Activated CD4-positive, alpha-beta memory T cell treated with anti-CD3 and anti-CD28 coated beads for 36 hours (primary cell): Measurements from ENCODE around the gene MBNL1. TPM values are rescaled to one million over a fixed set of nuclear protein-coding genes. Genes with fewer than 3 reads are reported as not detected.

Experiments
- CTCF ChIA-PET: fragments of 350-600 bp; sonication (Branson Sonifier 250); formaldehyde crosslinking; loops from one replicate; lab custom pipeline; 2021; ENCODE audit warnings: antibody characterized with exemption, inconsistent platforms; lab: Charles Lee
- POLR2A ChIA-PET: fragments of 350-600 bp; sonication (Branson Sonifier 250); formaldehyde crosslinking; loops from one replicate; lab custom pipeline; 2021; ENCODE audit warnings: antibody characterized with exemption; lab: Charles Lee
- DNase-seq: peaks from one replicate; pipeline ENCODE4 v3.0.0-alpha.2; 2020
- H3K27ac Mint-ChIP-seq: one replicate; pipeline ENCODE4 v1.8.0; 2021; ENCODE audit warnings: mixed read lengths
- H3K27me3 Mint-ChIP-seq: one replicate; pipeline ENCODE4 v1.8.0; 2021; ENCODE audit warnings: mixed read lengths
- H3K36me3 Mint-ChIP-seq: one replicate; pipeline ENCODE4 v1.8.0; 2021; ENCODE audit warnings: mixed read lengths
- H3K4me1 Mint-ChIP-seq: one replicate; pipeline ENCODE4 v1.8.0; 2021; ENCODE audit warnings: low read depth, mixed read lengths
- H3K4me3 Mint-ChIP-seq: one replicate; pipeline ENCODE4 v1.8.0; 2021; ENCODE audit warnings: mild to moderate bottlenecking, mixed read lengths
- H3K9me3 Mint-ChIP-seq: one replicate; pipeline ENCODE4 v1.8.0; 2021; ENCODE audit warnings: mixed read lengths
- intact Hi-C: fragments of 100-400 bp; cut with micrococcal nuclease; formaldehyde crosslinking; loops from one replicate; pipeline ENCODE4 v1.15.1; 2023
- total RNA-seq, 2 experiments: library from RNA; stranded (reverse); gene quantifications; one replicate each; pipeline ENCODE4 v1.2.3, GENCODE V29; 2021

MBNL1 gene
- total RNA-seq, 2 experiments from 2014 or later = 290 to 302 TPM

DNA sequence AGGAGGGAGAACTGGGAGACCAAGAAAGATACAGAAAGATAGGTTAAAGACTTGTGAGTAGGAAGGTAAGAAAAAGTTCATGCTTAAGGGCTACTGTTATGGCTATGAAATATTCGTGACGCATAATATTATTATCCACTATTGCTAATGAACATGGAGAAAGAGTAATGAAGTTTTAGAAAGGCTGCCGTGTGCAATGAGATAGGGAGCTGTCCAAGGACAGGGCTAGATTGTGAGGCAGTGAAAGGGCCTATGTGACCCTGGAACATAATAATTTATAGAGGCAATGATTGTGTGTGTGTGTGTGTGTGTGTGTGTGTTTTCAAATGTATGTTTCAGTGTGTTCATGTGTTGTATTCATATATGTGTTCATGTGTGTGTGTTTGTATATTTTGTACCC is 27.7 kb downstream of the MBNL1 start:
- DNase-seq = no peak
- Mint-ChIP-seq H3K4me3 (peak overlapping the region; percentile 0), H3K36me3 (peaks cover 32% of the 10 kb centered on the region), H3K27ac (peak overlapping the region; percentile 40), H3K27me3 (no peaks in the 10 kb centered on the region), H3K4me1 (peaks cover 80% of the 10 kb centered on the region), H3K9me3 (no peaks in the 10 kb centered on the region)
- POLR2A ChIA-PET = interaction anchor here (1.8 kb wide), 1 partner anchor 11 kb away, joined by 9 read pairs; no protein-coding TSS in a partner anchor
- CTCF ChIA-PET = interaction anchor here (1.1 kb wide), 1 partner anchor 112 kb away, joined by 4 read pairs; no protein-coding TSS in a partner anchor
- intact Hi-C loops = no loop called here

- Mint-ChIP-seq H3K36me3 (peaks cover 36% of the 10 kb centered on the region), H3K27ac (peak overlapping the region; percentile 40), H3K27me3 (no peaks in the 10 kb centered on the region), H3K4me1 (peaks cover 80% of the 10 kb centered on the region), H3K4me3 (no peak overlapping the region), H3K9me3 (no peaks in the 10 kb centered on the region)
- POLR2A ChIA-PET = interaction anchor here (0.8 to 1.8 kb wide), 2 partner anchors 12 to 54 kb away, joined by 3 to 9 read pairs; no protein-coding TSS in a partner anchor
- intact Hi-C loops = no loop called here
- CTCF ChIA-PET = interaction anchor here (1.3 kb wide), 1 partner anchor 175 kb away, joined by 3 read pairs; no protein-coding TSS in a partner anchor
- no peak for DNase-seq
Measured at GRCh38 chr3:152296971-152297370, 28.2 kb downstream of the MBNL1 start.

GRCh38 chr3:152298393-152299248 is 29.9 kb downstream of the MBNL1 start:
- Mint-ChIP-seq H3K36me3 (peaks cover 37% of the 10 kb centered on the region), H3K9me3 (no peaks in the 10 kb centered on the region), H3K27ac (peak overlapping the region; percentile 90), H3K27me3 (no peaks in the 10 kb centered on the region), H3K4me1 (peaks cover 74% of the 10 kb centered on the region), H3K4me3 (peak overlapping the region; percentile 75)
- POLR2A ChIA-PET = interaction anchor here (0.7 to 2.9 kb wide), 8 partner anchors 8 to 95 kb away, joined by 3 to 13 read pairs (median 5); partner anchors contain the start of gene MBNL1
- DNase-seq = peak; percentile 59
- intact Hi-C loops = loop anchor here (1.0 to 2.0 kb wide), 3 partner anchors 12 to 30 kb away; partner anchors contain the start of gene MBNL1
- CTCF ChIA-PET = interaction anchor here (1.1 to 1.3 kb wide), 3 partner anchors 145 to 227 kb away, joined by 3 to 4 read pairs (median 4); no protein-coding TSS in a partner anchor

GRCh38 chr3:152299249-152299976 is 30.7 kb downstream of the MBNL1 start:
- DNase-seq = peak; percentile 40
- Mint-ChIP-seq H3K27me3 (no peaks in the 10 kb centered on the region), H3K4me3 (peak overlapping the region; percentile 75), H3K36me3 (peaks cover 37% of the 10 kb centered on the region), H3K27ac (peak overlapping the region; percentile 90), H3K9me3 (no peaks in the 10 kb centered on the region), H3K4me1 (peaks cover 78% of the 10 kb centered on the region)
- intact Hi-C loops = loop anchor here (1.0 to 2.0 kb wide), 2 partner anchors 15 to 31 kb away; partner anchors contain the start of gene MBNL1
- ChIA-PET CTCF (interaction anchor here (0.7 to 0.8 kb wide), 2 partner anchors 10 to 29 kb away, joined by 3 read pairs; no protein-coding TSS in a partner anchor), POLR2A (interaction anchor here (0.7 to 2.9 kb wide), 9 partner anchors 9 to 96 kb away, joined by 3 to 13 read pairs (median 4); partner anchors contain the start of gene MBNL1)

- ChIA-PET CTCF (interaction anchor here (0.7 to 0.8 kb wide), 2 partner anchors 9 to 29 kb away, joined by 3 read pairs; no protein-coding TSS in a partner anchor), POLR2A (interaction anchor here (0.7 to 2.9 kb wide), 7 partner anchors 9 to 87 kb away, joined by 3 to 13 read pairs (median 6); partner anchors contain the start of gene MBNL1)
- Mint-ChIP-seq H3K27ac (peak overlapping the region; percentile 90), H3K4me3 (peak overlapping the region; percentile 75), H3K4me1 (peaks cover 82% of the 10 kb centered on the region), H3K27me3 (no peaks in the 10 kb centered on the region), H3K36me3 (peaks cover 37% of the 10 kb centered on the region), H3K9me3 (no peaks in the 10 kb centered on the region)
- intact Hi-C loops = no loop called here
- no peak for DNase-seq
Measured at GRCh38 chr3:152300029-152300731, 31.5 kb downstream of the MBNL1 start.

DNA sequence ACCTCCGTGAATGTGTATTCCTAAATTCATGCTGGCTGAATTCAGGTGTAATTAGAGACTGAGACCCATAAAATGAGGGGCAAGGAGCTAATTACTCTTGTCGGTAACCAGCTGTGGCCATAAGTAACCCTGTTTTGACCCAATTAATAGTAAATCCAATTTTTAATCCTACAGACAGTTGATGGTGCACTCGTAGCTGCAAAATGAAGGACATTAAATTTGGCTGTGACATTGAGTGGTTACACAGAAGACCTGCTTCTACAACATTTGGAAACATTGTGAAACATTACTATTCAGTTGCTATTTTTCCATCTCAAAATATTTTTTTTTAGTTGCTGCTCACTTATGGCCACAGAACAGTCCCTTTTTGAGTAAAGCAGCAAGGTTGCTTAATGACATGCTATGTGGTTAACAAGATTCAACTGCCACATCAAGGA is 33.0 kb downstream of the MBNL1 start:
- POLR2A ChIA-PET = no interaction called here
- Mint-ChIP-seq H3K4me3 (peak overlapping the region; percentile 51), H3K9me3 (no peaks in the 10 kb centered on the region), H3K36me3 (peaks cover 44% of the 10 kb centered on the region), H3K4me1 (peaks cover 80% of the 10 kb centered on the region), H3K27ac (peak overlapping the region; percentile 75), H3K27me3 (no peaks in the 10 kb centered on the region)
- intact Hi-C loops = loop anchor here (1.0 to 2.0 kb wide), 3 partner anchors 9 to 29 kb away; no protein-coding TSS in a partner anchor
- no peak for DNase-seq
- CTCF ChIA-PET = interaction anchor here (0.9 to 1.0 kb wide), 2 partner anchors 14 kb away, joined by 3 read pairs; no protein-coding TSS in a partner anchor

DNA sequence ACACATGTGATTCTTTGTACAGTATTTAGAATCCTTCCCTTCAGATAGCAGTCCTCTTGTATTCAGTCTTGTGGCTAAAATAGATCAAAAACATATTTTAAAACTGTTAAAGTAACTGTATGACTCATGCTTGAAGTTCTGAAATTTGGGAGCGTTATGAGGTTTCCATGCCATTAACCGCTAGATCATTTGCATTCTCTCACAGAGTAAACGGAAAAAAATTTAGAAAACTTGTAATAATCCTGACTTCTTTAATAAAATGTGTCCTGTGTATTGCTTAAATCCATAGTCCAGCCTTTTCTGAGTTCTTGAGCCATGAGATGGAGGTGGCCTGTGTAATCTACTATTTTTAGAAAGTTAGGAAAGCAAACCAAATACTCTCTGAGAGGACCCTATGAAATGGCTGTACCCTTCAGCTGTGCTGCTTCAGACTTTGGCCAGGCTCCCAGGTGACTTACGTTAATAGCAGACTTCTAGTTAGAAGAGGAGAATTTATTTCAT is 33.8 kb downstream of the MBNL1 start:
- Mint-ChIP-seq H3K9me3 (no peaks in the 10 kb centered on the region), H3K27ac (peak overlapping the region; percentile 52), H3K36me3 (peaks cover 42% of the 10 kb centered on the region), H3K4me3 (peak overlapping the region; percentile 43), H3K27me3 (no peaks in the 10 kb centered on the region), H3K4me1 (peaks cover 83% of the 10 kb centered on the region)
- CTCF ChIA-PET = interaction anchor here (0.7 to 1.0 kb wide), 2 partner anchors 14 to 55 kb away, joined by 3 to 4 read pairs; no protein-coding TSS in a partner anchor
- DNase-seq = no peak
- intact Hi-C loops = loop anchor here (1.0 to 2.0 kb wide), 3 partner anchors 8 to 28 kb away; no protein-coding TSS in a partner anchor
- POLR2A ChIA-PET = no interaction called here

DNA sequence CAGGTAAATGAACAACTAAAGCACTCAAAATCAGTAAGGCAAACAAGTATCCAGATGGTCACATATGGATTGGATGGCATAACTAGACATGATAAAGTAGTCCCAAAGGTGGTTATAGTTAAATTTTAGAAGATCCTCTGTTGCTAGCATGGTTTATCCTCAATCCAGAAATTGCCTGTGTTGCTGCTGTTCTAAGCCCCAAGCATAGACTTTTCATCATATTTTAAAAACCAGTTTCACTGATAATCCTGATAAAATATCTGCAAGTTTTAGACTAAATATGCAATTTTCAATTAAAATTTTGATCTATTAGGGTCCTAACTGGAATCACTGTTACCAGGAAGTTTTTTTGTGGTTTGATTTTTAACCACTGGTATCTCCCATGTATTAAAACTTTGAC is 35.4 kb downstream of the MBNL1 start:
- Mint-ChIP-seq H3K27me3 (no peaks in the 10 kb centered on the region), H3K9me3 (no peaks in the 10 kb centered on the region), H3K4me3 (no peak overlapping the region), H3K36me3 (peaks cover 38% of the 10 kb centered on the region), H3K27ac (no peak overlapping the region), H3K4me1 (peaks cover 86% of the 10 kb centered on the region)
- ChIA-PET POLR2A (no interaction called here), CTCF (no interaction called here)
- DNase-seq = no peak
- intact Hi-C loops = no loop called here

DNA sequence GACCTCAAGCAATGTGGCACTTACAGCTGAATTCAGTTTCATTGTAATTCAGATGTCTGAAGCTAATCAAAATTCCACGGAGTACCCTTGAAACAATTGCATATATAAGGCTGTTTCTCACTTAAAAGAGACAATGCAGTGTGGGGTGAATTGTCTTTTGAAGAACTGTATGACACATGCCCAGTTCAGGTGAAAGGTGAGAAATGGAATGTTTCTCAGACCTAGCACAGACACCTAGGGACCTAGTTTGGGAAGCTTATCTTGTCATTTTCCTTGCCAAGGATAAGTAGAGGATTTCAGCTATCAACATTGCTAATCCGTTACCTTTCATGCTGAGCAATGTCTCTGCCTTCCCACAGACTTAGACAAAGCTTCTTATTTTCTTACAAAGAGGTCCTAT is 36.3 kb downstream of the MBNL1 start:
- peaks cover 86% of the 10 kb centered on the region for H3K4me1 Mint-ChIP-seq
- H3K4me3 Mint-ChIP-seq = no peak overlapping the region
- intact Hi-C loops = no loop called here
- peak overlapping the region; percentile 45 for H3K27ac Mint-ChIP-seq
- ChIA-PET CTCF (interaction anchor here (1.0 to 2.0 kb wide), 3 partner anchors 19 to 139 kb away, joined by 3 to 8 read pairs (median 4); no protein-coding TSS in a partner anchor), POLR2A (interaction anchor here (1.0 to 1.1 kb wide), 2 partner anchors 36 to 55 kb away, joined by 3 read pairs; no protein-coding TSS in a partner anchor)
- no peaks in the 10 kb centered on the region for H3K27me3 Mint-ChIP-seq
- H3K36me3 Mint-ChIP-seq = peaks cover 29% of the 10 kb centered on the region
- no peak for DNase-seq
- no peaks in the 10 kb centered on the region for H3K9me3 Mint-ChIP-seq

DNA sequence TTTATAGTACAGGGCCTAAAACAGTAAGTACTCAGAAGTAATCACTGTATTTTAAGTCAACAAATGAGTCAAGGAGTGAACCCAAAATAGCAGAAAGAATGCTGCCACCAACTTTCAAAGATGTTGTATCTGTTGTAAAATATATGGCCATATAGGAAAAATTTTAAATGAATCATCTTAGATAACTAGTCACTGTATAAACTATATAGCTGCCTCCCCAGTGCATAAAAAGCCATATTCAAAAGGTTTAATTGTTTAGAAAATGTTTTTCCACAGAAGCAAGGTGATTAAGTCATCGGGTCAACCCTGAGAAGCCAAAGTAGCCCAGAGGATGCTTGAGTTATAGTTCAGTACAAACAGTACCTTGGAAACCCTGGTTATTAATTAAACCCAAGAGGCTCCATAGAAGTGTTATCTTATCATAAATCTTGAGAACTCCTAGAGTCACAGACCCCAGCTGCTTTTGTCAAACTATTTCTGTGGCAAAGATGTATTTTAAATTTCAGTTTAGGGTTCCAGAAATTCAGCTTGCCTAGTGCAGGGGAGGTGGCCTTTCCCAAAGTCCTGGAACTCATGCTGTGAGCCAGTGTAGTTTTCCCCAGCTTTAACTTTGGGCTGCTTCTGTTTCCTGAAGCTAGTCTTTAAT is 39.2 kb downstream of the MBNL1 start:
- CTCF ChIA-PET = no interaction called here

More for the DNA sequence above, 39.2 kb downstream of the MBNL1 start:
- H3K27ac Mint-ChIP-seq = no peak overlapping the region
- no peaks in the 10 kb centered on the region for H3K27me3 Mint-ChIP-seq
- intact Hi-C loops = no loop called here
- H3K4me3 Mint-ChIP-seq = no peak overlapping the region
- no peaks in the 10 kb centered on the region for H3K9me3 Mint-ChIP-seq
- peaks cover 17% of the 10 kb centered on the region for H3K36me3 Mint-ChIP-seq
- DNase-seq = no peak
- POLR2A ChIA-PET = interaction anchor here (0.7 to 0.9 kb wide), 2 partner anchors 11 to 74 kb away, joined by 3 read pairs; no protein-coding TSS in a partner anchor
- peaks cover 71% of the 10 kb centered on the region for H3K4me1 Mint-ChIP-seq
